HG02610 (cell line): ENCODE data around the gene CTBP2.
A peak's percentile ranks its signal among the peaks of the same experiment; 100 is the strongest.
"Not testable (repeated sequence)": the region's sequence is repeated elsewhere in the genome, so short reads cannot be mapped to it uniquely, and the experiment has no call there.

Experiments used
- ATAC-seq: cut with Tn5 transposase; IDR thresholded peaks from one replicate; pipeline ENCODE4 v1.9.1; 2021; ENCODE audit warnings: mild to moderate bottlenecking, moderate library complexity; ENCODE audit not compliant: unreplicated experiment

The CTBP2 gene

DNA sequence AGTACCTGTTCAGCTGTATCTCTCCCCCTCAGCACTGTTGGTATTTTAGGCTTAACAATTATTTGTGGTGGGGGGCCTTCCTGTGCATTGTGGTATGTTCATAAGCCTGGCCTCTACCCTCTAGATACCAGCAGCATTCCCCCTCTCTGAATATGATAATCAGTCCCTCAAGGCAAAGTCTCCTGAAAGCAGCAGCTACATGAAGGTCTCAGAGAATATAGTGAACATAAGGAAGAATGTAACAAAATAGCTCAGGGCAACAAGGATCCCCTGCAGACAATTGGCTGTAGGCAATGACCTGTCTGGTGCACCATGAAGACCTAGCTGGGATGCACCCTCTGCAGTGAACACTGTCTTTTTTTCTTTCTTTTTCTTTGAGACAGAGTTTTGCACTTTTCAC, 86.4 kb downstream of the CTBP2 start:
- ATAC-seq: no peak

DNA sequence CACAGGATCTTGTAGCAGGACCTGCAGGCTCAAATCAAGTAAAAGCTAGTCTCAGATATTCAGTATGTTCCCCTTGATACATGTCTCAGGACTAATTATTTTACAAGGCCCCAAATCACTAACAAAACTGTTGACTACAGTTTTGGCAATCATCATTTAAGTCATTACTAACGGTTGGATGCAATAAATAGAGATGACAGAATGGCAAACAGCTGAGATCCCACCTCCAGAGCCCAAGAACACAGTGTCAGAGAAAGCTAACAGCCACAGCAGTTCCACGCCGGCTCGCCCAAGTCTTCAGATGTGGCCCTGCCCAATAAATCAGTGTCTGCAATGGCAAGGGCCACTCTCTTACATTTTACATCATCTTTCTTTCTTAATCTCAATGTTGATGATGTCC, 87.6 kb downstream of the CTBP2 start:
- ATAC-seq: no peak

DNA sequence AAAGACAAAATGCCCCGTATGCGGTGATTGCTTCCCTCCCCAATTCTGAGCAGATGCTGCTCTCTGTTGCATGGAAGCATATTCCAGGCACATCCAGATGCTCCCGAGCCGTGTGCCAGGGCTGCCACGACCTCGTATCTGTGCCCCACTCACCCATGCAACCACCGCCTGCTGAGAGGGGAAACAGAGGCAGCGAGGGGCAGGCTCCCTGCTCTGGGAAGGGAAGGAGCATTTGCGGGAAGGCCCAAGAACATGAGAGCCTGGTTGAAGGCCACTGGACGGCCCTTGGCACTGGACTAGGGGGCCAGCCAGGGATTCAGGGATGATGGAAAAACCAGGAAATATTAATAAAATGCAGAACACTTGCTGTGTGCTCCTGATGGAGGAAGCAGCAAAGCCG, 89.4 kb downstream of the CTBP2 start:
- no peak for ATAC-seq

DNA sequence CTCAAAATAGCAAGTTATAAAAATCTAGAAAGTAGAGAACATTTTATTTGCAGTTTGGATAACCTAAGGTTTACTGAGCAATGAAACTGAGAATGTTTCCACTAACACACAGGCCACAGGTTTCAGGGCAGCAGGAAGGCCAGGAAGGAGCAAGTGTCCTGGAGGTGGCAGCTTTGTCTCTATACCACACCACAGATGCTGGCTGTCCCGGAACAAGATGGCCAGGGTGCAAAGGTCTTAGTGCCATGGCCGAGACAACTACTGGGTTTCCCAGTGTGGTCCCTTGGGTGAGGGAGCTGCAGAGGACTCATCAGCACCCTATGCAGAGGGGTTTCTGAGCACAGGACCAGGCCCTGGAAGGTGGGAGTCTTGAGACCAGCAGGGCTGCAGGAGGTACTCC, 92.0 kb downstream of the CTBP2 start:
- ATAC-seq: no peak

DNA sequence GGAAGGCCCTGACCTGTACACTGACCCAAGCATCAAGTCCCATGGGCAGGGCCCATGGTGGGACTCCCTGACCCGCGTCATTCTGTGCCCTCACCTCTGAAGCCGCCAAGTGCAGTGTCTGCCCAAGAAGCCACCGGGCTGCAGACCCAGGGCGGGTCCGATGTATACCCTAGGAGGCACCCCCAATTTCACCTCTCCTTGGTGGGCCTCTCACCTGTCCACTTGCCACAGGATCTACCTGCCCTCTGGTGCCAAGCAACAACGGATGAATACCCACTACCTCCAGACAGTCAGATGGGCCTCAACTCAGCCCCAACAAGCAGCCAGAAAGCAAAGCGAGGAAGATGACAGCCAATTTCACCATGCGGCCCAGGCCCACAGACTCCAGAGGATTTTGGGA, 92.6 kb downstream of the CTBP2 start:
- ATAC-seq: no peak

DNA sequence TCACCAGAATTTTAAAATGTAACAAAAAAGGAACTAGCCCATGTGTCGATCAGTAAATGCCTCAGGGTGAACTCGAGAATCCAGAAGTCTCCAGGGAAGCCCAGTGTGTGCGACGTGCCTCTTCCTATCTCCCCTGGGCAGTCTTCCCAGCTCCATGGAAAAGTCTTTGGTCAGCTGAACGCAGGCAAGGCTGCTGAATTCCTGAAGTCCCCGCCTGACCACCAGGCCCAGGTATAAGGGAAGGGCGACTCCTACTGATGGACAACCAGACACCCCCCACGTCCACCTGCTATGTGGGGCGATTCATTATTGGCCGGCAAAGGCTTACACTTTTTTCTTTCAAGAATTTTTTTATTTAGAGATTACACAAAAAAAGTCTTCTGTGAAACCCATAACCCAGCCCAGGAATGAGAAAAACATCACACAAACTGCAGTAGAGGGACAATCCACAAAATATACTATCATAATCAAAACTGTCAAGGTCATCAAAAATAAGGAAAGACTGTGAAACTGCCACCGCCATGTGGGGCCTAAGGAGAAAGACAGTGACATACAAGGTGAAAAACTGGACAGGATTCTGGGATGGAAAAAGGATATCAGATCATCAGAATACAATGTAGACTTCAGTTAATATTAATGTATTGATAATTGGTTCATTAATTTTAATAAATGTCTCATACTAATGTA, 93.5 kb downstream of the CTBP2 start:
- no peak for ATAC-seq

DNA sequence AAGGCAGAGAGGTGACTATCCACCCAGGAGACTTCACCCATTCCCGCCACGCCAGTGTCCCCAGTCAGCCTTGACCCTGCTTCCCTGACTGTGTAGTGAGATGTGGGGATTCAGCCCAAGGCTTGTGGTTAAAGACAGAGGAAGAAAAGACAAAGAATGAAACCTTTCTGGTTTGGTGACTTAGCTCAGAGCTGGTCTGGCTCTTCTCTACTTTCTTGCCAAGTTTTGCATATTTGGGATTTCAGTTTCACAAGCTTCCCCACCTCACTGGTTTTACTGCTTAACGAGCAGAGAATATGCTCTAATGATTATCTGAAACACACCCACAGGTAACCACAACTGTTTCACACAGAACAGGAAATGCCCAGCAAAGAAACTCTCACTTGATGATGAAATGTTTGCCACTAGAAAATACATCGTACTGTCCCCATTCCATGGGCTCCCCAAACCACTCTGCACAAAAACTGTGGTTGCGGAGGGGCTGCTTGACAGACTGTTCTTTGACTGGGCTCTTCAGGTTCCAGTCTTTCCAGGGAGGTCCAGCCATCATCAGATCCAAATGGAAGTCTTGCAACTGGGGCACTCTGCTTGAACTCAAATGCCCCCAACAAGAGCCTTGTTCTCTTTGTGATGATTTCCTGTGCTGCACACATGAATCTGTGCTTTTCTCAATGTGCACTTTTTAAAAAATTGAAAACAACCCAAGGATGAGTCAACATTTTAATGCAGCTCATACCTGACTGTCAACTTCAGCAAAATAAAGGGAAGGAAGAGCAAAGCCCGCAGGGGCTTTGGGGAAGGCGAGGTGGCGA, 95.5 kb downstream of the CTBP2 start:
- ATAC-seq: peak; percentile 97

DNA sequence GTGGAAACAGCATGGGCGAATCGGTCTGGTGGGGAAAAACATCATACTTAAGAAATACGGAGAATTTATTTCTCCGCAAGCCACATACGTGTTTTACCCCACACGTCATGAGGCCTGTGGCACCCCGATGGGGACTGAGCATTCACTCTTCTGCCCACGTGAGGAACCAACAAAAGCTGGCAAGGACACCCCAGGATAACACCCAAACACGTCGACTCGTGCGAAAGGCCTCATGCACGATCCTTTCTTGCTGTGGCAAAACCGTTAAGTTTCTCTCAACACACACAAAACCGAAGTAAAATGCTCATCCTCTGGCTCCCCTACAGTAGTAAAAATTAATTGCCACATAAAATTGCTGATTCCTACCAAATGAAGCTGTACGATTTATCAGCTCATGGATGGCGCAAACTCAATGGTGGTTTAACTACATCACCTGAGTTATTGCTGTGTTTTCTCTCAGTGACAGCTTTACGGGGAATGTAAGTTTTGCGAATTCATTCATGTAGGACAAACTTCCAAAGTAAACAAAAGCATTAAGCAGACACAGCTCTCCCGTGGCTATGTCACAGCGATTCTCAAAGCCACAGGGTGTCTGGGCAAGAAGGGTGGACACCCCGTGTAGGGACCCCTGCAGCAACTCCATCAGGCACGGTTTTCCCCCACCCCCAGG, 97.0 kb downstream of the CTBP2 start:
- no peak for ATAC-seq

DNA sequence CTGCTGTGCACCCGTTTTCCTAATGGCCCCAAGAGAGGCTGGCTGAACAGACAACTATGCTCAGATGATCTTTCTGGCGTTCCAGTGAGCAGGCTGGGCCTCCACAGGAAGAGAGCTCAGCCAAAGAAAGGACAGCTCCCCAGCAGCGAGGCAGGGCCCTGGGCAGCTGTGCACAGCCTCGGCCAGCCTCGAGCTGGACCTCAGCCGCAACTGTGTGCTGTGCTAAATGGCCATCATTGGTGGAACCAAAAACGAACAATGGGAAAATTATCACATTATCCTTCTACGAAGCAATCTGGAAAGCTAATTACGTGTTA, 97.5 kb downstream of the CTBP2 start:
- ATAC-seq: no peak

DNA sequence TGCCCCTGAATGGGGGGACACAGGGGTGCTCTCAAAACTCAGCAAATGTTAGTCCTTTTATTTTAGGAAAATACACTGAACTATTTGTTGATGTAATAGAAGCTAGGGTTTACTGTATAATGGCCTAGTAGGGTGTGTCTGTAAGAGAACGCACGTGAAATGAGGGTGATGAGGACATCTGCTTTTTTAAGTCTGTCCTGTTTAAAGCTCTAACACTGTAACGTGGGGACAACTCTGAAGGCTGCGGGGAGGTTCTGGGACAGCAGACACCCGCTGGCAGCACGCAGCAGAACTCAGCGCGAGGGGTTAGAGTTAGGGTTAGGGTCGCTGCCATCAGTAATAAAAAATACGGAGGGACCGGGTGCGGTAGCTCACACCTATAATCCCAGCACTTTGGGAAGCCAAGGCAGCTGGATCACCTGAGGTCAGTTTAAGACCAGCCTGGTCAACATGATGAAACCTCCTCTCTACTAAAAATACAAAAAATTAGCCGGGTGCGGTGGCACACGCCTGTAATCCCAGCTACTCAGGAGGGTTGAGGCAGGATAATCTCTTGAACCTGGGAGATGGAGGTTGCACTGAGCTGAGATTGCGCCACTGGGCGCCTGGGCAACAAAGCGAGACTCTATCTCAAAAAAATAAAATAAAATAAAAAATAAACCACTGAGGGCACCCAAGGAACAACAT, 98.0 kb downstream of the CTBP2 start:
- no peak for ATAC-seq

DNA sequence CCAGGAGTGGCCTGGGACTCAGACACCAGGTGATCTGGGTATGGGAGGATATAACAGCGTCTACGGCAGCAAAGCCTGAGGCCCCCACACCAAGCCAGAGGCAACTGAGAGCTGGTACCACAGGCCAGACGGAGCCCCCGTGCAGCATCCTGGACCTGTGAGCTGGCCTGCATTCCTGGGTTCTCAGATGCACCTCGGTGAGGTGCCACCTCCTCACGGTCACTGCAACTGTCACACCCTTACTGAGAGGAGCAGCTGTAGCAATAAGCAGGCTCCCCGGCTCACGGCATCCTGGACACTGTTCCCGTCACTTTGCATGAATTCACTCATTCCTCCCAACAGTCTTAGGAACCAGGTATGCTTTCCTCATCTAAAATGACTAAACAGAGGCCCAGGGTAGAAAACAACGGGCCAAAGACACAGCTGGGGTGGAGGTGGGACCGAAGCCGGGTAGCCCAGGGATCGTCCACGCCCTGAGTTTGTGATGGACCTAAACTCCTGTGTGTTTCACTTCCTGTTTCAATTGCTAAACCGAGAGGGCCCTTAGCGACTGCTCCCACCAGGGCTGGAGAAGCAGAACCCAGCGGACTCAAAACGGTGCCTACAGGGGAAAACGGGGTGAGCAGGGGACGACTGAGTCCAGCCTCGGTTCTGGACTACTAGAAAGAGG, 98.7 kb downstream of the CTBP2 start:
- no peak for ATAC-seq

DNA sequence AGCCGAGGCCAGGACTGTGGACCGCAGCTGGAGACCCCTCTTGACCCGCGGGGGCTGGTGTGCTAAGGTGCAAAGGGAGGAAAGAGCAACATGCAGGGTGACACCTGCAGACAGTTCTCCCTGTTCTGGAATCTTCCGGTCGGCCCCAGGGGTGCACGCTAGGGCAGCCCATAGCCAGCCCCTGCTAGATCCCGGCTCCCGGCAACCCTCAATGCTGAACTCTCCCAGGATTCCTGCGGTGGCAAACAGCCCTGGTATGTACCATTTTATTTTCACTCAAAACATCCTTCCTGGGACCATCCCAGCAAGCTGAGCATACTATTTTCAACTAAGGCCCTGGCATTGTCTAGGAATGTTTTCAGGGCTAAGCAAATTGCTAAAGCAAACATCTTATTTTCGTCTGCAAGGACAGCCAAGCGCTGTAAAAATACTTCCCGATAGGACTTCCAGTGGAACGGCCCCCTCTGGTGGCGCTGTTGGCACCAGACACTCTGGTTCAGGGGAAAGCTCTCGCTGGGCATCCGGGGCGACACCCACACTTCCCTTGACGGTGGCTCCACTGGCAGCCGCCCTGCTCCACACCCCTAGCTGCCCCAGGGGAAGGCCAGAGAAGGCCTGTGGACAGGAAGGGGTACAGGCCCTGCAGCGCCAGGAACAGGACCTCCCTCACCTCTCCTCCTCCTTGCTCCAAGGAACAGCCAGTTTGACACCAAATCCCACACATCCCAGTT, 99.4 kb downstream of the CTBP2 start:
- no peak for ATAC-seq

DNA sequence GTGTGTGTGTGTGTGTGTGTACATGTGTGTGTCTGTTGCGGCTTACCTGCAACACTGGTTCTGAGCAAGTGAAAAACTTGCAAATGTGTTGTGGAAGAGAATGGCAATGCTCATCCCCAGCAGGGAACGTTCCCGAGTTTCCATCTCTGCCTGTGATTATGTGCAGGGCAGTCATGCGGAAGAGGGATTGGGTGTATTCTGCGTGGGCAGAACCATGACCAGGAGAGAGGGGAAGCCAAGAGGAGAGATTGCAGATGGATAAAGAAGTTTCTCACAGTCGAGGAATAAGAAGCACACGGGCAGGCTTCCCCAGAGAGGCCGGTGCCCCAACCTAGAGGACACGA, 99.9 kb downstream of the CTBP2 start:
- no peak for ATAC-seq

DNA sequence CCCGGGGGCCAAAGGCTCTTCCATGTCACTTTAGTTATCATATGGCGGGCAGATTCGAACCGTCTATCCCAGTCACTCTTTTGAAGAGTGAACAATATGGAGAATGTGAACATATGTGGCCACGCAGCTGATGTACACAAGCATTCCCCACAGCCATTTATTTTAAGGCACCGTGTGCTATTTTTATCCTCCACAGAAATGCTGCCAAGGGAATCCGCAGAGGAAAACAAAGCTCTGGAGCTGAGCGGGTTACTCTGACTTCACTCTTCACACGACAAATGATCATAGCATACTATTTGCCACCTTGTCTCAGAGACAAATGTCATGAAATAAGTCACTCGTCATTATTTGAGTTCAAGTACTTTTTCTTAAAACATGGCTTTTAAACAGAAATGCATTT, 100.3 kb downstream of the CTBP2 start:
- ATAC-seq: no peak

DNA sequence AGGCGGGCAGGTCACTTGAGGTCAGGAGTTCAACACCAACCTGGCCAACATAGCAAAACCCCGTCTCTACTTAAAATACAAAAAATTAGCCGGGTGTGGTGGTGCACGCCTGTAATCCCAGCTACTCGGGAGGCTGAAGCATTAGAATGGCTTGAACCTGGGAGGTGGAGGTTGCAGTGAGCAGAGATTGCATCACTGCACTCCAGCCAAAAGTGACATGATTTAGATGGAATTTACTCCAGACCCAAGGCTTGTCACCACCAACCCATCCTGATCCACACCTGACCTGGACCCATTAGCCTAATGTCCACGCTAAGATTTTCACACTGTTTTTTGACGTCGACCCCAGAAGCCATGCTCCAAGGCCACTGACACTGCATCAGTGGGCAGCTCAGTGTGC, 101.0 kb downstream of the CTBP2 start:
- ATAC-seq: not testable (repeated sequence)

DNA sequence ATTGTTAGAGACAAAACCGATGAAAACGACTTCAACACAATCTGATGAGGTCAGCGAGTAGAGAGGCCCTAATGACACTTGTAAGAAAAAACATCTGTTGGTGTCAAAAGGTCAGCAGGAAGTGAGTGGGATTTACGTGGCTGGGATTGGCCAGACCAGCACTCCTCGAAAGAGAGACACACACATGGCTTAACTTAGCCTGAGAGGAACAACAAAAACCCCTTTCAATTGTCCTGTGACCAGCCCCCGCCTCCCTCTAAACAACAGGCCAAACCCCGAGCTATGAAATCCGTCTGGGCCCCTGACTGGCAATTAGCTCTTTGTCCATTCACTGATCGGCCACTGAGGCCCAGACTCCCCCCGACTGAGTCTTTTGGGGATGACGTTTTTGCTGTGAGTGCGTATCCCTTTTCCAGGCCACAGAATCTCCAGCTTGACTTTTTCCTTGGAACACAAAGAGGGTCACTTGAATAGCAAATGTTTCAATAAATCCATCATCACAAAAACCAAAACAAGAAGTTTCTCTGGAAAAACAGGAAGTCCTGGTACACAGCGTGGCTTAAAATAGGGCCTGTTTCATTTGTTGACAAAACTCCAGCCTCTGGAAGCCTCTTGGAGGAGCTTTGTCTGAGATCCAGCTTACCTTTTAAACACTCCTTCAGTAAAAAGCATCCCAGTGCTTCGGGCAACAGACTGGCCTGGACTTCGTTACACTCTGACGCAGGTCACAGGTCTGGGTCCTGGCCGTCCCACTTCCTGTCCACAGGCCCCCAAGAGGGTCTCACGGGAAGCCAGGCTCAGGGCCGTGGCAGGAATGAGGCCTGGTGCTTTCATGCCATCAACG, 103.0 kb downstream of the CTBP2 start:
- no peak for ATAC-seq

DNA sequence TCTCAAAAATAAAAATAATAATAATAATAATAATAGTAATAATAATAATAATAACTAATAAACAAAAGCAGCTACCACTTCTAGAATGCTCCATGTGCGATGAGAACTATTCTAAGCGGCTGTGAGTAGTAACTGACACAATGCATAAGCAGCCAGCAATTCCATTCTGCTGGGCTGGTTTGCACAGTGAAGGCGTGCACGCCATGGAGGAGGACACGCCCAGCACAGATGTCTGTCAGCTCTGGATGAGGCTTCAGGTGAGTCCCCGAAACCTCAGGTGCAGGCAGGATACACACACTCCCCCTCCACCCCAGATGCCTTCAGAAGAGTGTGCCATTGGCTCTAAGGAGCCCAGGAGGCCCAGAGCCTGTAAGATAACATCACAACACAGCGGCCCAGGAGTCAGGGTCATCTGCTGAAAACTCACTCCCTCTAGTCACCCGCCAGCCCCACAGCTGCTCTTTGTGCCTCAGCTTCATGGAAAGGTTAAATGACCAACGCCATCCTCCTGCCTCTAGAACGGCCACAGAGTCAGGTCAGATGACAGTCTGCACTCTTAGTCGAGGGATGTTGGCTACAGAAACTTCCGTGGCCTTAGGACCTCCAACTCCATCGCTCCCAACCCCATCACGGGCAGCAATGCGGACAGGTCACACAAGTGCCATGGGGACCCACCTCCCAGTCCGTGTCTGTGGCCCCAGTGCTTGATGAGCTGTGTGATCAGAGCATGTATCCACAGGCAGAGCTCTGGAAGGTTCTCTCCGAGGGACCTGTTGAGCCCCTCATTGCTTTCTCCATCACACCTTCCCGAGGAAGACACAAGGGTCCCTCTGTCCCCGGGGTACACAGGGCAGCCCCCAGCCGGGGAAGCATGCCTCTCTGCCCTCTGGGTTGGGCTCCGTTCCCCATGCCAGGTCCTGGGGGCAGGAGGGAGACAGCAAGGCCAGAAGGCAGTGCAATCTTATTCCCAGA, 103.9 kb downstream of the CTBP2 start:
- no peak for ATAC-seq

DNA sequence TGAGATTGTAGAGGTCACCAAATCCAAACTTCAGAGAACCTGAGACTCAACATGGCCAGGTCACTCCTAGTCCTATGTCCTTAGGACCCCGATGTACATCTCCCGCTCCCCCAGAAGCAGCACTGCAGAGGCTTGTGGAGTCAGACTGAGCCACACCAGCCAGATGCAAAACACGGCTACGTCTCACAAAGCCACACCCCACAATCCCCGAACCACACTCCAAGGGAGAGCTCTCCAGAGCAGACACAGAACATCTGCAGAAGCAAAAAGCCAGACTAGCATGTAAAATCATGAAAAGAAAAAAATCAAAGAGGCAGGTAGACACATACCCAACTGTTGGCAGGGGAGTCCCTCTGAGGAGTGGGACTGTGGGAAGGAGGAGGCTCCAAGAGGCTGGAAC, 104.9 kb downstream of the CTBP2 start:
- ATAC-seq: no peak
